IMR-90 (cell line): ENCODE data around the gene EEF1AKMT1. TPM values are rescaled to one million over a fixed set of nuclear protein-coding genes. Genes with fewer than 3 reads are reported as not detected.

Source experiments
- ATAC-seq: fragments of 200-7000 bp; cut with Tn5 transposase; 2 replicates; pipeline ENCODE4 v1.9.1; 2020; ENCODE audit warnings: low read depth, mild to moderate bottlenecking, moderate library complexity
- BruUV-seq: library from RNA; stranded (reverse); fragments of 400-500 nt; replicated peaks from 2 replicates; lab custom pipeline; 2021; lab: Mats Ljungman, UMichigan
- CTCF ChIA-PET: fragments of 300-600 bp; formaldehyde crosslinking; extraction: SDS; loops from one replicate; lab custom pipeline; 2021; ENCODE audit warnings: antibody characterized with exemption; lab: Yijun Ruan, JAX
- POLR2A ChIA-PET: fragments of 300-600 bp; sonication (Branson Sonifier 250); formaldehyde crosslinking; loops from one replicate; lab custom pipeline; 2022; ENCODE audit warnings: antibody characterized with exemption; ENCODE audit not compliant: unreplicated experiment; lab: Charles Lee
- DNase-seq: peaks from one replicate; pipeline ENCODE4 v3.0.0; 2013
- H2AFZ ChIP-seq: replicated peaks from 2 replicates; pipeline ENCODE3; 2013; ENCODE audit warnings: low read length, mild to moderate bottlenecking; ENCODE audit not compliant: poor library complexity
- H2AK5ac ChIP-seq: 2 replicates; pipeline ENCODE4 v1.6.1; 2013; ENCODE audit warnings: low read depth, low read length, inconsistent platforms
- H2AK9ac ChIP-seq: replicated peaks from 2 replicates; pipeline ENCODE3; 2013; ENCODE audit warnings: mild to moderate bottlenecking, low read depth, low read length, moderate library complexity; ENCODE audit not compliant: poor library complexity
- H2BK120ac ChIP-seq: 2 replicates; pipeline ENCODE4 v1.6.1; 2013; ENCODE audit warnings: low read depth, low read length, inconsistent platforms
- H2BK15ac ChIP-seq: 3 replicates; pipeline ENCODE4 v1.6.1; 2013; ENCODE audit warnings: low read depth, low read length, inconsistent platforms
- H2BK20ac ChIP-seq: 2 replicates; pipeline ENCODE4 v1.6.1; 2013; ENCODE audit warnings: low read depth, mild to moderate bottlenecking, inconsistent platforms, low read length, moderate library complexity
- H2BK5ac ChIP-seq: 2 replicates; pipeline ENCODE4 v1.6.1; 2013; ENCODE audit warnings: mild to moderate bottlenecking, low read depth, low read length, inconsistent platforms; ENCODE audit not compliant: poor library complexity, severe bottlenecking
- H3K14ac ChIP-seq: replicated peaks from 2 replicates; pipeline ENCODE4 v1.6.1; 2013; ENCODE audit warnings: low read depth, low read length, inconsistent platforms
- H3K18ac ChIP-seq: 2 replicates; pipeline ENCODE4 v1.6.1; 2013; ENCODE audit warnings: low read depth, low read length, control low read depth
- H3K23ac ChIP-seq: 2 replicates; pipeline ENCODE4 v1.6.1; 2013; ENCODE audit warnings: low read depth, low read length, inconsistent platforms
- H3K27ac ChIP-seq: 2 replicates; pipeline ENCODE4 v1.5.1; 2013; ENCODE audit warnings: mild to moderate bottlenecking, control low read depth, low read length; ENCODE audit not compliant: insufficient read depth
- H3K27me3 ChIP-seq: 2 replicates; pipeline ENCODE4 v1.6.1; 2013; ENCODE audit warnings: low read length; ENCODE audit not compliant: control insufficient read depth, insufficient read depth
- H3K36me3 ChIP-seq: 2 replicates; pipeline ENCODE4 v1.6.1; 2013; ENCODE audit warnings: low read length, mixed read lengths; ENCODE audit not compliant: control insufficient read depth, insufficient read depth
- H3K4ac ChIP-seq: 2 replicates; pipeline ENCODE4 v1.6.1; 2013; ENCODE audit warnings: low read depth, low read length, inconsistent platforms
- H3K4me1 ChIP-seq: 2 replicates; pipeline ENCODE4 v1.6.1; 2013; ENCODE audit warnings: low read length, mixed read lengths; ENCODE audit not compliant: control insufficient read depth, insufficient read depth
- H3K4me2 ChIP-seq: 2 replicates; pipeline ENCODE4 v1.6.1; 2013; ENCODE audit warnings: low read depth, mild to moderate bottlenecking, control low read depth, low read length, moderate library complexity
- H3K4me3 ChIP-seq: 2 replicates; pipeline ENCODE4 v1.5.1; 2013; ENCODE audit warnings: low read depth, mild to moderate bottlenecking, control low read depth, low read length, moderate library complexity; ENCODE audit not compliant: insufficient read depth
- H3K56ac ChIP-seq: 2 replicates; pipeline ENCODE4 v1.6.1; 2013; ENCODE audit warnings: low read length, inconsistent platforms; ENCODE audit not compliant: insufficient read depth; ENCODE audit errors: extremely low read depth
- H3K79me1 ChIP-seq, 2 experiments: 2 replicates each; pipeline ENCODE4 v1.6.1; 2013; ENCODE audit warnings: low read length in 2 of 2, inconsistent platforms in 1 of 2, low read depth in 1 of 2
- H3K9ac ChIP-seq: 2 replicates; pipeline ENCODE4 v1.6.1; 2013; ENCODE audit warnings: low read depth, low read length, control low read depth
- H3K9me1 ChIP-seq: 2 replicates; pipeline ENCODE4 v1.6.1; 2013; ENCODE audit warnings: low read length, inconsistent platforms; ENCODE audit not compliant: insufficient read depth
- H3K9me3 ChIP-seq: 2 replicates; pipeline ENCODE4 v1.6.1; 2013; ENCODE audit warnings: low read length; ENCODE audit not compliant: control insufficient read depth, insufficient read depth
- H4K20me1 ChIP-seq: 2 replicates; pipeline ENCODE4 v1.6.1; 2013; ENCODE audit warnings: low read length, inconsistent platforms; ENCODE audit not compliant: insufficient read depth
- H4K5ac ChIP-seq: 2 replicates; pipeline ENCODE4 v1.6.1; 2013; ENCODE audit warnings: mild to moderate bottlenecking, low read depth, low read length, control low read depth
- H4K8ac ChIP-seq, 2 experiments: 2 replicates each; pipeline ENCODE4 v1.6.1; 2013; ENCODE audit warnings: low read depth in 2 of 2, low read length in 2 of 2, control low read depth in 1 of 2, inconsistent platforms in 1 of 2
- H4K91ac ChIP-seq: 2 replicates; pipeline ENCODE4 v1.6.1; 2013; ENCODE audit warnings: low read depth, low read length, inconsistent platforms; ENCODE audit not compliant: insufficient read depth
- CHD1 ChIP-seq: IDR thresholded peaks from 2 replicates; pipeline ENCODE4 v1.6.1; 2012; ENCODE audit warnings: low read depth, low read length, improper control_type of control experiment
- WGBS, 2 experiments: methylation state at CpG; one replicate each; pipeline versions ENCODE4 v1.1.5 to v1.1.7; 2013; ENCODE audit warnings: missing lambda C conversion rate in 2 of 2; ENCODE audit not compliant: insufficient read length in 1 of 2; ENCODE audit errors: extremely low coverage in 2 of 2; 5-methylcytosine and 5-hydroxymethylcytosine counted together
- dilution Hi-C: fragments of 300-500 bp; cut with HindIII; formaldehyde crosslinking; loops from one replicate; pipeline ENCODE4 v1.14.3; 2018; ENCODE audit warnings: low sequenced_read_pairs; ENCODE audit not compliant: unreplicated experiment
- in situ Hi-C: fragments of 300-500 bp; cut with MboI; formaldehyde crosslinking; loops from 3 replicates; pipeline ENCODE4 v1.14.3; 2019; ENCODE audit warnings: low sequenced_read_pairs, inconsistent platforms, mixed read lengths
- intact Hi-C: fragments of 100-400 bp; cut with micrococcal nuclease; formaldehyde crosslinking; loops from 2 replicates; pipeline ENCODE4 v1.10.0; 2022
- polyA plus RNA-seq, 3 experiments: library from polyadenylated mRNA; depleted of rRNA; stranded (reverse); fragments of >200 nt; gene quantifications; 2 replicates each; pipeline ENCODE4 v1.2.3, GENCODE V29; 2012; ENCODE audit warnings: low replicate concordance in 1 of 3
- total RNA-seq: library from RNA; depleted of rRNA; stranded (reverse); fragments of >200 nt; gene quantifications from 2 replicates; pipeline ENCODE4 v1.2.3, GENCODE V29; 2012

The EEF1AKMT1 gene
- total and polyA plus RNA-seq, 2 of the 4 experiments (the other 2 are of a cell fraction) = 10.0 to 10.6 TPM

DNA sequence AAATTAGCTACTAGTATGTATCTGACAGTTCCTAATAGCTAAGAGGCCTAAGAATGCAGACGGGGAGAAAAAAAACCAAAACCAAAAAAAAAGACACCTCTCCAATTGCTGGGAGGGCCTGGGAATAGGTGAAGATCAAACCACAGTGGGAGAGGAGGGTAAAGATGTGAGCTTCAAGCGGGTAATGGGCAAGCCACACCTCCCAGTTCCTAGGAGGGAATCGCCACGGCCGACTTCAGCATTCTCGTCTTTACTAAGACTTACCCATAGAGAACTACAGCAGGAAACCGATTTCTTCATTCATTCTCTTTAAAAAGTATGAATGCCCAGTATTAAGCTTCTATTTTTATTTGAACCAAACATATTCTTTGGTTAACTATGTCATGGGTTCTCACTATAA is 5.6 kb upstream of the EEF1AKMT1 start:
- ATAC-seq (no peak), DNase-seq (no peak)
- no peak overlapping the region for H4K8ac ChIP-seq
- ChIA-PET POLR2A (interaction anchor here (0.6 kb wide), 1 partner anchor 815 kb away, joined by 3 read pairs; no protein-coding TSS in a partner anchor), CTCF (interaction anchor here (0.9 kb wide), 1 partner anchor 56 kb away, joined by 3 read pairs; no protein-coding TSS in a partner anchor)
- intact Hi-C loops = no loop called here
- H3K23ac ChIP-seq = no peak overlapping the region
- no CpG with 5 or more reads among the region's 7 CpGs for WGBS, 2 experiments
- H3K27me3 ChIP-seq = no peaks in the 10 kb centered on the region
- no peak overlapping the region for H3K14ac ChIP-seq
- H2BK20ac ChIP-seq = no peak overlapping the region
- no peak overlapping the region for H2BK120ac ChIP-seq
- H3K27ac ChIP-seq = no peak overlapping the region
- no peaks in the 10 kb centered on the region; a peak in 1 of 4 replicates for H3K79me1 ChIP-seq
- in situ Hi-C loops = no loop called here
- no peak overlapping the region for H3K56ac ChIP-seq
- H2BK5ac ChIP-seq = no peak overlapping the region
- no TSS peak for BruUV-seq
- H4K20me1 ChIP-seq = no peaks in the 10 kb centered on the region
- H3K36me3 ChIP-seq = peaks cover 7% of the 10 kb centered on the region
- dilution Hi-C loops = no loop called here
- H3K4ac ChIP-seq = no peak overlapping the region
- H3K4me2 ChIP-seq = no peak overlapping the region
- H3K9me1 ChIP-seq = no peaks in the 10 kb centered on the region
- no peaks in the 10 kb centered on the region for H3K9me3 ChIP-seq
- H4K91ac ChIP-seq = no peak overlapping the region
- no peak for TF ChIP-seq CHD1
- H2AK9ac ChIP-seq = no peak overlapping the region
- no peaks in the 10 kb centered on the region for H3K4me1 ChIP-seq
- no peak overlapping the region for H3K4me3 ChIP-seq
- H2BK15ac ChIP-seq = no peak overlapping the region
- no peak overlapping the region for H3K18ac ChIP-seq
- no peak overlapping the region for H2AK5ac ChIP-seq
- H4K5ac ChIP-seq = no peak overlapping the region
- H2AFZ ChIP-seq = no peak overlapping the region
- no peak overlapping the region for H3K9ac ChIP-seq
